GM19099 (cell line): ENCODE measurements around the gene CACNA1C.

Source experiments
- POLR2A ChIP-seq: IDR thresholded peaks from 3 replicates; pipeline ENCODE4 v1.6.1; 2011; ENCODE audit warnings: low read depth; ENCODE audit not compliant: insufficient read length; ENCODE audit errors: extremely low read depth

Gene CACNA1C

GRCh38 chr12:2439332-2440100 is 386.7 kb downstream of the CACNA1C start:
- no peak for TF ChIP-seq POLR2A

- TF ChIP-seq POLR2A = no peak
Observed at GRCh38 chr12:2443776-2444175, 391.0 kb downstream of the CACNA1C start.

GRCh38 chr12:2445968-2446367 is 393.2 kb downstream of the CACNA1C start:
- TF ChIP-seq POLR2A = no peak

- TF ChIP-seq POLR2A = no peak
Observed at GRCh38 chr12:2447861-2448260, 395.1 kb downstream of the CACNA1C start.

GRCh38 chr12:2449586-2449985 is 396.8 kb downstream of the CACNA1C start:
- TF ChIP-seq POLR2A = no peak

DNA sequence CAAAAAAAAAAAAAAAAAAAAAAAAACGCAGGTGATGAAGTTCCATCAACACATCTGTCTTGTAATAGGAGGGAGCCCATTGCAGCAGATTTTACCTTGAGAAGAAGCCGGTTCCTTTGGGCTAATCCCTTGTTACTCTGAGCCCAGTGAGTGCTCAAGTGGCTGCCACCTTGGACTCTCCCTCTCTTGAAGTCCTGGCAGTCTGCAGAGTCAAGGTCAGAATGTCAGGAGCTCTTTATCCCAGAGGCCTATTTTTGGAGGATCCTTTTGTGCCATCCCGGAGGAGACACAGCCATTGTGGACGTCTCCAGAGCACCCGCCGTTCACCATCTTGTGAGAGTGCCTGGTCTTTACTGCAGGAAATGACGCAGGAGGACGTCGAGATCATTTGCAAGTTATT is 397.8 kb downstream of the CACNA1C start:
- no peak for TF ChIP-seq POLR2A

DNA sequence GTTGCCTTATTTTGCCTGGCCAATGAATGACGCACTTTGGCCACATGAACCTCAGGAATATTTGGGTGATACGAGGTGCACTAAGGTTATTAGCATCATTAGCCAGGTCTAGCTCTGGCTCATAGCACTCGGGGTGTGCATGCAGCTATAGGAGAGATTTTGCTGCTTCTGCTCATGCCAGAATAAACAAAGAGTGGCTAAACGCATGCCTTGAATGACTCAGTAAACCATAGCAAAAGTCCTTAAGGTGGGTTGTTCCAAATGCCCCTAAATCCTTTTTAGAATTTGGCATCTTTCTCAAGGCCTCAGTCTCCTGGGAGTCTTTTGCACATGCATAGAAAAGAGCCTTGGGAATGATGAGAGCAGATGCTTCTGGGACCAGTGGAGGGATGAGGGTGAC is 398.2 kb downstream of the CACNA1C start:
- no peak for TF ChIP-seq POLR2A

GRCh38 chr12:2451497-2451896 is 398.7 kb downstream of the CACNA1C start:
- TF ChIP-seq POLR2A = no peak

DNA sequence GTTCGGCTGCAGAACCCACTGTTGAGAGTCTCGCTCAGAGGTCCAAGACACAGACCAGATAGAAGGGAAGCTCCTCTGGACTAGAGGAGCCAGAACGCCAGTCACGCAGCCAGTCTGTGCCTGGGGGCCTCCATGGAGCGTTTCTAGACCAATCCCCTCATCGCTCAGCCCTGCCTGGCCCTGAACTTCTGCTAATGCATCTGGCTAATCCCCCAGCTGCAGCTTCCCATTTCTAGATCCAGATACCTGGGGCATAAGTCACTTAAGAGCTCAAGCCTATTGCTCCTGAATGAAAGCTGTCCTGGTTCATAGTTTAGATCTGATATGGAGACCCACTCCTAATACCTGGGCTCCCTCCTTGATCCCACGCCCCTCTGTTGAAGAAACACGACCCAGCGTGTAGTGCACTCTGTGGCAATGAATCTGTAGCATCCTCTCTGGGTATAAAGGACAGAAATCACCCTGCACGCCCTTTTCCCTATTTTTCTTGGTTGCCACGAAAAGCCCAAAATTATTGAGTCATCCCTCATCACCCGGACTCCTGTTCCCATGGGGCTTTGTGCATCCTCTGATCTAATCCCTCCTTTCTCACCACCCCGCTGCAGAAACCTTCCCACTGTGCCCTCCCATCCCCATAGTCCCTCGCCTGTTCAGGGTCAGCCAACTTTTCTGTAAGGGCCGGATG is 400.4 kb downstream of the CACNA1C start:
- TF ChIP-seq POLR2A = no peak

GRCh38 chr12:2453761-2454090 is 400.9 kb downstream of the CACNA1C start:
- no peak for TF ChIP-seq POLR2A

DNA sequence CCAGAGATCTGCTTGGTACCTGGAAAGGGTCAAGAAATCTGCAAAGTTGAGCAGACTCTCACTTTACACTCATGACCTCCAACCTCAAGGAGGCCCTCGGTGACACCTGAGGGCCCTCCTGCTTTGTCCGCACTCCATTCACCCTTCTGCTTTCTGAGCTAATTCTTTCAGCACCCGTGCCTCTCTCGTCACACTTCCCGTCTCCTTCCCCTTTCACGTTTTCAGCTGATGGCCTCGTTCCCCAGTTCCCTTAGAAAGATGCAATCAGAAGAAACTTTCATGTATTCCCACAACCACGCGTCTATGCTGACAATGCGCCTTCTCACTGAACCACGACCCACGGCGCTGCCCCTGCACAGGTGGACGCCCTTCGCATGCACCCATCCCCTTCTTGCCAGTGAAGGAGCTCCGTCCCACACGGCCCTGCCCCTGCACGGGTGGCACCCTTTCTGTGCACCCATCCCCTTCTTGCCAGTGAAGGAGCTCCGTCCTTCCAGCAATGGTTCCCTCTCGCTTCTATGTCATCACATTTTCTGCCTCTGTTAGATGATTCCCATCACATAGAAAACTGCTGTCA is 401.9 kb downstream of the CACNA1C start:
- TF ChIP-seq POLR2A = no peak

DNA sequence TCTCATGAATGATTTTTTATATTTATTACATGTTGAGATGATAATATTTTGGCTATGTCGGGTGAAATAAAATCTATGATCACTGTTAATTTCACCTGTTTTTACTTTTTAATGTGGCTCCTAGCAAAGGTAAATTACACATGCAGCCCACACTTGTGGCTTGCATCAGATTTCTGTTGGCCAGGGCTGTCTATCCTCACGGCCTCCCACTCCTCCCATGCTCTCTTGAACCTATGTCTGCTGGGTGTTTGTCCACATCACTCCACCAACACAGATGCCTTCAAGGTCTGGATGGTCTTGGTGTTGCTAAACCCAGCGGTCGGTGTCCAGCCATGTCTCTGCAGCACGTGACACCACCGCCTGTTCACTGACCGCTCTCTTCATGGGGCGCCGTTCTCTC is 402.6 kb downstream of the CACNA1C start:
- no peak for TF ChIP-seq POLR2A

DNA sequence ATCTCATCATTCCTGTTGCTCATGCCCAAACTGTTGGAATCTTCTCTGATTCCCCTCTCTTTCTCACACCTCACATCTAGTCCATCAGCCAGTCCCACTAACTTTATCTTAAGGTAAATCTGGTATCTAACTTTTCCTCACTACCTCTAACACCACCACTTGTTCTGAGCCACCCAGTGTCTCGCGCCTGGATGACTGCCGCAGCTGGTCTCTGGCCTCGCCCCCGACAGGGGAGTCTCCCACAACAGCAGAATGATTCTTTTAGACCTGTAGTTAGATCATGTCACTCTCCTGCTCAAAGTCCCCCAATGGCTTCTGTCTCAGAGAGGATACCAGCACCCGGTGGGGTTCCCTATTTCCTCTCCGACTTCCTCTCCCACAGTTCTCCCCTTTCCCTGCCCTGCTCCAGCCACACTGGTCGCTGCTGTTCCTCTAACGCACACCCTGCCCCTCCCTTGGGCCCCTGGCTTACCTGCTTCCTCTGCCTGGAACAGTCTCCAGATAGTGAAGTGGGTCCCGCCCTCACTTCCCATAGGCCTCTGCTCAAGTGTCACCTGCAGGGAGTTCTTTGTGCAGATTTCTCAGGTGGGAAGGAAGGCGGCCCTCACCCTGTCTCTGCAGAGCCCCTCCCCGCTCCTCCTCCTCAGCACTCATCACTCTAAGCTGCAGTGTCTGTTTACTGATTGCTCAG is 403.5 kb downstream of the CACNA1C start:
- no peak for TF ChIP-seq POLR2A

GRCh38 chr12:2456813-2457186 is 404.0 kb downstream of the CACNA1C start:
- TF ChIP-seq POLR2A = no peak

DNA sequence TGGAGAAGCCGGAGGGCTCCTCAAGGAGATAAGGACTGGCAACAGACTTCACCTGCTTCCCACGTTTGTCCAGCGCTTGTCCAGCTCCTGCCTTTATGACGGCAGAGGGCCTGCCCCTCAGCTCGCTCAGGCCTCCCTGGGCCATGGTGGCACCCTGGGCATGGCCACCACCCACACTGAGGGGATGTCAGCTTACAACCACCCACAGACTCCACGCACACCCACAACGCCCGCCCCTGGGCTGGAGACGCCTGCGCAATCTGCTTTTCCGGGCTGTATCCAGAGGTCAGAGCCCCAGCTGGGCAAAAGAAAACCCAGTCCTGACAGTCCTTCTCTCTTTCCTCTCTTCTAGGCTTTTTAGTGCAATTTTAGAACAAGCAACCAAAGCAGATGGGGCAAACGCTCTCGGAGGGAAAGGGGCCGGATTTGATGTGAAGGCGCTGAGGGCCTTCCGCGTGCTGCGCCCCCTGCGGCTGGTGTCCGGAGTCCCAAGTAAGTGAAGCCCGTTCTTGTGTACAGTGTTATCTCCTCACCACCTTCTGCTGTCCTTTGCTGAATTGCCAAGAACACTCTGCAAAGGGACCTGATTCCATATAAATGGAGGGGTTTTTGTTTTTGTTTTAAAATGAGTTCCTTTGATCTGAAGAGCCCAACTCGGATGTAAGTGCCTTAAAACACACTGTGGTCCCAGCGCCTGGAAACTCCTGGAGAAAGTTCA is 404.6 kb downstream of the CACNA1C start:
- TF ChIP-seq POLR2A = no peak

DNA sequence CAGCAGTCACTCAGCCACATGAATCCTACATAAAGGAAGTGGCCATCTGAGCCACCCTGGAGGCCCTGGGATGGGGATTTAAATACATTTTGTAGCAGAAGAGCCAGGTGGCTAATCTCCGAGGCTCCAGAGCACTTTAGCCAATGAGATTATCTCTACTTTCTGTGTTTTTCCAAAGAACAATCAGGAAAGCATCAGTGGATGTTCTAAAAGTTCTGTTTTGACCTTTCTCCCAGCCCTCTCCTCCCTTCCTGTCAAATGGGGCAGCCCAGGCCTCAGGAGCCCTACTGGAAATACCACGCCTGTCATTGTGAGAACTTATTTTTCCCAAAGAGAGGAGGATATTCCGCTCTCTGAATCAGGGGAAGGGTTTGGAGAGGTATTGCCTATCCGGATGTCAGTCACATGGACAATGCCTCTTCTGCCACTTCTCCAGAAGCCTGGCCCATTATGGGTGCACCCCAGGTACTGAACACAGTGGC is 405.2 kb downstream of the CACNA1C start:
- TF ChIP-seq POLR2A = no peak
